ENCODE results near the gene SUPT3H.
"Not testable (repeated sequence)": the region's sequence is repeated elsewhere in the genome, so short reads cannot be mapped to it uniquely, and the experiment has no call there.

Gene SUPT3H

GRCh38 chr6:45192556-45192955 lies 185.2 kb downstream of the SUPT3H start:
- no peak for DNase-seq (ENCODE audit: low read depth)
- TF ChIP-seq CTCF (IDR thresholded peaks at IDR 0.05; ENCODE audit: control insufficient read depth, extremely low read depth, insufficient read depth) = no peak
- H3K4me3 ChIP-seq (ENCODE audit: low read depth, low read length) = no peak overlapping the region

GRCh38 chr6:45191414-45191813 lies 186.3 kb downstream of the SUPT3H start:
- no peak for TF ChIP-seq CTCF (IDR thresholded peaks at IDR 0.05; ENCODE audit: control insufficient read depth, extremely low read depth, insufficient read depth)
- H3K4me3 ChIP-seq (ENCODE audit: low read depth, low read length) = no peak overlapping the region
- DNase-seq (ENCODE audit: low read depth) = no peak

- H3K4me3 ChIP-seq (ENCODE audit: low read depth, low read length) = no peak overlapping the region
- DNase-seq (ENCODE audit: low read depth) = no peak
- no peak for TF ChIP-seq CTCF (IDR thresholded peaks at IDR 0.05; ENCODE audit: control insufficient read depth, extremely low read depth, insufficient read depth)
Observed at GRCh38 chr6:45187836-45188235, 189.9 kb downstream of the SUPT3H start.

GRCh38 chr6:45185403-45186251 lies 192.1 kb downstream of the SUPT3H start:
- DNase-seq (ENCODE audit: low read depth) = no peak
- H3K4me3 ChIP-seq (ENCODE audit: low read depth, low read length) = no peak overlapping the region
- TF ChIP-seq CTCF (IDR thresholded peaks at IDR 0.05; ENCODE audit: control insufficient read depth, extremely low read depth, insufficient read depth) = no peak

- TF ChIP-seq CTCF (IDR thresholded peaks at IDR 0.05; ENCODE audit: control insufficient read depth, extremely low read depth, insufficient read depth) = no peak
- no peak for DNase-seq (ENCODE audit: low read depth)
- H3K4me3 ChIP-seq (ENCODE audit: low read depth, low read length) = no peak overlapping the region
Observed at GRCh38 chr6:45184937-45185336, 192.8 kb downstream of the SUPT3H start.

GRCh38 chr6:45184040-45184439 lies 193.7 kb downstream of the SUPT3H start:
- DNase-seq (ENCODE audit: low read depth) = no peak
- no peak overlapping the region for H3K4me3 ChIP-seq (ENCODE audit: low read depth, low read length)
- TF ChIP-seq CTCF (IDR thresholded peaks at IDR 0.05; ENCODE audit: control insufficient read depth, extremely low read depth, insufficient read depth) = no peak

GRCh38 chr6:45176373-45176772 lies 201.4 kb downstream of the SUPT3H start:
- not testable (repeated sequence) for DNase-seq (ENCODE audit: low read depth); H3K4me3 ChIP-seq (ENCODE audit: low read depth, low read length)
